Lung microvascular endothelial cell (primary cell): ENCODE data around the gene SREBF2. TPM values are rescaled to one million over a fixed set of nuclear protein-coding genes. Genes with fewer than 3 reads are reported as not detected.
"Not testable (repeated sequence)": the region's sequence is repeated elsewhere in the genome, so short reads cannot be mapped to it uniquely, and the experiment has no call there.

Experiments
- DNase-seq, 2 donors: peaks; one replicate each; pipeline versions ENCODE4 v3.0.0 to v3.0.0-alpha.2; 2010; ENCODE audit warnings: low read depth in 2 of 2
- total RNA-seq: library from RNA; depleted of rRNA; stranded (reverse); fragments of >200 nt; gene quantifications from 2 replicates; pipeline ENCODE4 v1.2.1, GENCODE V29; 2014

The SREBF2 gene
- total RNA-seq, 1 donor from 2014 or later = 47.2 TPM

DNA sequence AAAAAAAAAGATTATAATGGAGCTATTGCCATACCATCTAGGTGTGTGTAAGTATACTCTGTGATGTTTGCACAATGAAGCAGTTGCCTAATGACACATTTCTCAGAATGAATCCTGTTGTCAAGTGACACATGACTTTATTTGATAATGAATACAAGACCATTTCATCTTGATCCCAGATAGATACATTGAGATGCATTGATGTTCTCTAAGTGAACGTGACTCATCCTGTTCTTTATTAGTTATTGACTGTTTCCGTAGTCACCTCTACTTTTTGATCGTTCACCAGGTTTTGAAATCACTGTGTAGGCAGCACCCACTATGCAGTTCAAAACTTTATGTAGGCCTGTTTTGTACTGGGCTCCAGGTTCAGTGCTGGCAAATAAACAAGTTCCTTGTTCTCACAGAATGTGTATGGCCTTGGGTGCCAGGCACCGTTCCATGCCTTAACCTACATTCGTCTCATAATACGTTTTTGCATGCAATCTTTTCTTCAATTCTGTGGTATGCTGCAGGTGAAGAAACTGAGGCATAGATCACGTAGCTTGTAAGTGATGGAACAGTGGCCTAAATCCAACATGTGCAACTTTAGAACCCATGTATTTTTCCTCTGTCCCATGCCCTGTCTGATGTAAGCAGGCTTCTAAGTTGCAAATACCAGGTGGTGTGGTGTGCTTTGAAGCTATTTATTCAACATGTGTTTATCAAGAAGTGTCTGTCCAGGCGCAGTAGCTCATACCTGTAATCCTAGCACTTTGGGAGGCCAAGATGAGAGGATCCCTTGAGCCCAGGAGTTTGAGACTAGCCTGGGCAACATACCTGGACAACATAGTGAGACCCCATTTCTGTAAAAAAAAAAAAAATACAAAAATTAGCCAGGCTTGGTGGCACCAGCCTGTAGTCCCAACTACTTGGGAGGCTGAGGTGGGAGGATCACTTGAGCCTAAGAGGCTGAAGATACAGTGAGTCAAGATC lies 10.4 kb downstream of the SREBF2 start:
- DNase-seq = no peak

DNA sequence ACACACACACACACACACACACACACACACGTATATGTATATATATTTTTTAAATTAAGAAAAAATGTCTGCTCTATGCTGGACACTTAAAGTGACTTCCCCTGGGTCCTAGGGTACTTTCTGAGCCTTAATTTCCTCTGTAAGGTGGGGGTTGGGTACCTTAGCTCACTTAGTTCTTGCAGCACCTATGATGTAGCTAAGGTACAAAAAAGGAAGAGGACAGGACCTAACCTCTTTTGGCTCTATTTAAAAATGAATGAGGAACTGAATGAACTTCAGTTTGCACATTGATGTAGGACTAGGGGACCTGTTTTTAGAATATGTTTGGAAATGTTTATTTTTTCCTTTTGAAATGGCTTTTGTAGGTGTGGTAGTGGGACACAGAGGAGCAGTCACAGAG lies 11.1 kb downstream of the SREBF2 start:
- DNase-seq = no peak

DNA sequence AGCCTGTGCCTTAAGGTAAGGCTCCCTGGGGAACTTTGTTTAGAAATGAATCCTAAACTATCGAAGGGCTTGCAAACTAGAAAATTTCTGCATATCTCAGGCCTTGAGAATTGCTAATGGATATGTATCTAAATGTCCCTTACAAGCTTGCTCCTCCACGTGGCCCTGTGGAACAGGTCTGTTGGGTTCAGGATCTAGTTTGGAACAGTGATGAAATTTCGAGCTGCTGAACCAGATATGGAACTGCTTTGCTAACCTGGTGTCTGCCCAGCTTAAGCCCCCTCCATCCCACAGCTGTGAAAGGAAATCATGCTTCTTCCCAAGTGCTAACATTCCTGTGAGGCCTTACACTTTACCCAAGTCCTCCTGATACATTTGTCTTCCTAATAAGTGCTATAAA lies 11.6 kb downstream of the SREBF2 start:
- DNase-seq = no peak

DNA sequence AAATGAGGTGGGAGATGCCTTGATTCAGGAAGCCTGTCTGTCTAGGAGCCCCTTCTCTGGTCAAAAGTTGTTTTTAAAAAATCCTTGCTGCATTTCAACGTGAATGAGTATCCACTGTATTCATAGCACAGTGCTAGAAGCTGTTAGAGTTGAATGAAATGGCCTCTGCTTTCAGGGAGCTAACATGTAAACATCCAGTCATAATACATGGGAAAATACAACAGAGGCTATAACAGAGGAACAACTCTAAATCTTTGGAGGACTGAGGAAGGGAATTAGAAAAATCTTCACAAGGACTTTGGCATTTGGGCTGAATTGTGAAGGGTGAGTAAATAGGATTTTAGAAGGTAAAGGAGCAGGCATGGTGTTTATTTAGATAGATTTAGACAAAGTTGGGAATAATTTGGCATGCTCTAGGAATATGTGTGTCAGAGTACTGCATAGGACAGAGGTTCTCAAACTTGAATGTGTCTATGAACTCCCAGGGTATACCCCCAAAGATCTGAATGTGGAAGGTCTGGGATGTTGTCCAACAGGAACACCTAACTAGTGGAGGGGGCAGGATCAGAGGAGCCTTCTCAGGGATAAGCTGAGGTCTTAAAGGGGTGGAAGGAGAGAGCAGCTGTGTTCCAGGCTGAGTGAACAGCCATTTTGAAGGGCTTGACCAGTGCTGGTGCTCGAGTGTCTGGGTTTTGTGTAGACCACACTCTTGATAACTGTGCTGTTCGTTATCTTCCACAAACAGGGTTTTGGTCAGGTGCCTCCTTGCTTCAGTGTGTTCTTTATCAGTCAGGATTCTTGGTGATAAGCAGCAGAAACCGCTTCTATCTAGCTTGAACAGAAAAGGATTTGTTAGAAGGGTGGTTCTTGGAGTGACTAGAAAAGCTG lies 12.7 kb downstream of the SREBF2 start:
- DNase-seq = no peak

DNA sequence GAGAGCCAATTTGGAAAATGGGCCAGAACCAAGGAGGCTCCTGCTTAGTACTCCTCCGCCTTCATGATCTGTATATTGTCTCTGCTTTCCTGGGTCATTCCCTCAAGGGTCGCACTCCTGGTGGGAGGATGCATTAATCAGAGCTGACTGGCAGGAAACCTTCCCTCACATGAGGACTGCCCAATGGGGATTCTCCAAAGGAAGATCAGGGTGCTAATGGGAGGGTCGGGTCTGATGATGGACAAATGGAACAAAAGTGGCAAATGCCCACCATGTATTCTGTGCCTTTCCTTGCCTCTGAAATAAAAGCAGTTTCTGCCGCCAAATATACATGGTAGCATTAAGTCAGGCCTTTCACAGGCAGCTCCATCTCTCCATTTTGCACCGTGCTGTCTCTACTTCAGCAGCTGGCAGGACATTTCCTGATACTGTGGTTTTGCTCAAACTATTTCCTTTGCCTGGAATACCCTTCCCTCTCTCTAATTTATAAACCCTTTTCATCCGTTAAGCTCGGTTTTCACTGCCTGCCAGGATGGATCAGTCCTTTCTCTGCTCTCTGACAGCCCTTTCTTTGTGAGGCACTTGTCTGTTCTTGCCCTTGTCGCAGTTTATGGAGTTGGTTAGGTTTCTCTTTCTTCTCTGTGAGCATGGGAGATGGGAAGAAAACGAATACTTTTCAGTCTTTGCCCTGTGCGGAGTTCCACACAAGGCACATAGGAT lies 13.5 kb downstream of the SREBF2 start:
- DNase-seq = no peak

DNA sequence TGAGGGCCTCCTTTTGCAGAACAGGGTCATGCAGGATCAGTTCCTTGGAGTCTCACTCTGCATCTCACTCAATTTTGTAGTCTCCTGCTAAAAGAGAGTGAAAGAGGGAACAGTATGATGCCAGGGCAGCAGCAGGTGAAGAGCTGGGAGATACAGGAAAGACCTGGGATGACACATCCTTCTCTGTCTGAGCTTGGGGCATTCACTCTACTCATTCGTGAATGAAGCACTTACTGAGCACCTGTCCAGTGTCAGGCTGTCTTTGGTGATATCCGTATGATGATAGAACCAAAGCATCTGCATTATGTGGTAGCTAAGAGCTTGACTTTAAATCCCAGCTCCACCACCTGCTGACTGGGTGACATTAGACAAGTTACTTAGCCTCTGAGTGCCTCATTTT lies 14.4 kb downstream of the SREBF2 start:
- no peak for DNase-seq

DNA sequence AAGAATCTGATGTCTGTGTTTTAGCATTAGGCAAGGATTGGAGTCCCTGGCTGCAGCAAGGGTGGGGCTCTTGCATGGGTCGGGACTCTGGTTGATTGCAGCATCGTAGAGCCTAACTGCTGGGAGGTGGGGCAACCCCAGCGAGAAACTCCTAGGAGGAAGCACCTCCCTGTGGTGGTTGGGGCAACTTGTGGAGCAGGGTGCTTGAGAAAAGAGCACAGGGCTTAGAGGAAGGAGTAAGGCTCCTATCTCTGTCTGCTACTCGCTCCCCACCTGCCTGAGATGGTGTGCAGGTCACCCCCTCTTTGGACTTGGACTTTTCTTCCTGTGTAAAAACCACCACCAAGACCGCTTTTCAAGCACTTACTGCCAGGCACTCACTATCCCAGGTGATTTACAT lies 15.6 kb downstream of the SREBF2 start:
- DNase-seq = no peak

DNA sequence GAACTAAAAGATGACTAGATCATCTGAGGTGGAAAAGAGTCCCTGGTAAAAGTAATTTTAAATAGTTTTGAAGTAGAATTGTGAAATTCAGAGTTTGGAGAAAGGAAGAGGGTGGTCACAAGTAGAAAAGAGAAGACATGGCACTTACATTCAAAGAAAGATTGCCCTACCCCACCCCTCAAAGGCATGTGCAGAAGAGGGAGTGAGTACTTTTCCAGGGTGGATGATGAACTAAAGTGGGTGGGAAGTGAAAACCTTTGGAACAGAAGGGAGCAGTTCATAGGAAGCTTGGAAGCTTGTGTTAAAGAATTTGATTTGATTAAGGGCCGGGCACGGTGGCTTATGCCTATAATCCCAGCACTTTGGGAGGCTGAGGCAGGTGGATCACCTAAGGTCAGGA lies 23.6 kb downstream of the SREBF2 start:
- DNase-seq = no peak

DNA sequence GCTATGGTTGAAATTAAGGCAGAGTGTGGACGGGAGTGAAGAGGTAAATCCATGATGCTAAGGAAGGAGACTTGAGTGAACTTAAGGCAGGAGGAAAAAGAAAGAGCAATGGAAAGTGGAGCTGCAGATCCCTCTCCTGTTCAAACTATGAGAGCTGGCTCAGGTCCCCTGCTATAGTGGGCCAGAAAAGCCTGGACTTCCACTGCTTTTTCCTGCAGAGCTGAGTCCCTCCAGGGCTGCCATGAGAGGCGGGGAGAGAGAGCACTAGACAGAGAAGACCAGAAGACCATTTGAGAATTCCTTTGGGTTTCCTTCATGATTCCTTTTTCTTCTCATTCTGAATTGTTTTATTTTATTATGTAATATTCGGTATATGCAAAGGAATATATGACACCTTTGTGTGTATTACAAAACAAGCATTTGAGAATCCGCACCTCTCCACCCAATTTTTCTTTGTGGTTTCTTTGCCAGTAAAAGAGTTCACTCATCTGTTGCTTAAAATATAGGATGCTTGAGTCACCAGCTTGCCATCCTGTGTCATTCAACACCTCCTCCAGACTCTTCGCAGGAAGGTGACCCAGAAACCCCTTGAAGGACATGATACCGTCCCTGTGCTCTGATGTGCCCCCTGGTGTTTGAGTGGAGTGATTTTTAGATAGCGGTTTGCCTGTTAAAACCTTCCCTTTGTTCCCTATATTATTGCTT lies 24.4 kb downstream of the SREBF2 start:
- DNase-seq = peak; percentile 65 to 72

DNA sequence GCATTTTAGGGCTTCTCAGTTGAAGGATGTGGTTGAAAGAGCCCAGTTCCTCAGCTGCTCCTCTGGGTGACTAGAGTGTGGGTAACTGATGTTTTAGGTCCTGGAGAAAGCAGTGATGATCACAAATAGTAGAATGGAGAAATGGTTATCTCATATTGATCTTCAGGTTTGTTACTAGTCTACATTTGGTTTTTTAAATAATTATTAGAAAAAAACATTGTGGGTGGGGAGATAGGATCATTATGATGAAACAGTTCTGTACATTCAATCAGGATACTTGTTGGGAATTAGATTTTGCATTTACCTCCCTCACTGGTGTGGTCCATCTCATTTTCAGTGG lies 24.9 kb downstream of the SREBF2 start:
- DNase-seq = no peak

DNA sequence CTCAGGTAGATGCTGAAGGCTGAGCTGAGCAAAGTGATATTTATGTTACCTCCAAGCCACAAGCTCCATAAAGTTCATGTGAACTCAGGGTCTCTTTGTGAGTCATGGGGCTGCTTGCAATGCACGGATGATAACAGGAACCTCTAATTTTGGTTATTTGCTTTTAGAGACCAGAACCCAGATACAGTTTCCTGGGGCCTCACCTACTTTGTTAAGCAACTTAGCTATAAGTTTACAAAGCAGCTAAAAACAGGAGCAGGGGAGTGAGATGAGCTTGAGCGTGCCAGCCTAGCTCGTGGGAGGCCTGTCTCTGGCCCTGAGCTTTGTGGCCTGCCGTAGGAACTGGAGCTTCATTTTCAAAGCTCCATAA lies 29.2 kb downstream of the SREBF2 start:
- peak in 1 of 2 donors; percentile 12 for DNase-seq

DNA sequence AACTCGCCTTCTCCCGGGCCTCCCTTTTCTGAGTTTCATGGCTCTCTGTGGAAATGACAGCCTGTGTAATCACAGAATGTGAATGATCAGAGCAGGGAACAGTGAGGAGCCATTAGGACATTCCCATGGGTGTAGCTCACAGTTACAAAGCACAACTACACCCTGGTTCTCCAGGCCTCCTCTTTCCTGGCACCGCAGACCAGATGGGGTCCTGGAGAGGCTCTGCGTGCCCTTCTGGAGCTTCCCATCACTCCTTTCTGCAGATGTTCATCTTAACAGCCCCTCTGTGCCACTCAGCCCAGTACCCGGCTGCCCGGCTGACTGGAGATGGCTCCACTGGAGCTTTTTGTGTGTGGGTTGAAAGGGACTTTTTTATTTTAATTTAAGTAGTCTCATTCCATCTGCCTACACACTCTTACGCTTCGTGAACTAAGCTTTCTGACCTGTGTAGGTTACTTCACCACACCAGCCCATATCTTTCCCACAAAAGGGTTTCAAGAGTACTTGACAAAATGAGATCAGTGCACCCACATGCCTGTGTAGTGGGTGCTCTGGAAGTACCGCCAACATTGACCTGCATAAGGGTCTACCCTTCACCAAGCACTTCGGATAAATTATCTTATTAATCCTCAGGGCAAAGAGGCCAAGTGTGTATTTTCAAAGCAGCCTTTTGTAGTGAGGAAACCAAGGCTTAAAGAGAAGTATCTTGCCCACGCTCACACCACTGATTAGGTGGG lies 29.8 kb downstream of the SREBF2 start:
- no peak for DNase-seq

DNA sequence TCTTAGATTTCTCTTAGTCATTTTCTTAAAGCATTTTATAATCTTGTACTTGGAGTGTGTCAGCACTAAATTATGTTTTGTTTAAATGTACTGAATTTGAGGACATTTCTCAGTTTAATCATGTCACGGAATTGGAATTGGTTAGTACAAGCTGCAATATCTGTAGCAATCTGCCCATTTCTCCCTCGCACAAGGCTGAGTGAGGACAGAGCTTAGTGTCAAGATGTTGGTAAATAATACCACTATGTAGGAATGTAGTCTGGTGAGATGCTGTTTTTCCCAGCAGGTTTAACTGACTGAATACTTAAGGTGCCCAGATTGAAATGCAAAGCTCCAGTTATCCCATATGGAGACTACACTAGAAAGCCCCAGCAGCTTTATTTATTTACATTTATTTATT lies 30.6 kb downstream of the SREBF2 start:
- no peak for DNase-seq

DNA sequence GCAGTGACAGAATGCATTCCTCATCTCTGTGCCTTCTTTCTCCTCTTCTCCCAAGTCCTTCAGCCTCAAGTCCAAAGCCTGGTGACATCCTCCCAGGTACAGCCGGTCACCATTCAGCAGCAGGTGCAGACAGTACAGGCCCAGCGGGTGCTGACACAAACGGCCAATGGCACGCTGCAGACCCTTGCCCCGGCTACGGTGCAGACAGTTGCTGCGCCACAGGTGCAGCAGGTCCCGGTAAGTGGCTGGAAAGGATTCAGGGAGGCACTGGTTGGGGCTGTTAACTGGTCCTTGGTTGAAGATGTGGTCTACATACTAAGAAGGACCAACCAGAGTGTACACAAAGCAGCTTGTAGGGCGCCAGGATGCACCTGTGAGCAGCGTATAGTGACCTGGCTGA lies 35.7 kb downstream of the SREBF2 start:
- no peak for DNase-seq

DNA sequence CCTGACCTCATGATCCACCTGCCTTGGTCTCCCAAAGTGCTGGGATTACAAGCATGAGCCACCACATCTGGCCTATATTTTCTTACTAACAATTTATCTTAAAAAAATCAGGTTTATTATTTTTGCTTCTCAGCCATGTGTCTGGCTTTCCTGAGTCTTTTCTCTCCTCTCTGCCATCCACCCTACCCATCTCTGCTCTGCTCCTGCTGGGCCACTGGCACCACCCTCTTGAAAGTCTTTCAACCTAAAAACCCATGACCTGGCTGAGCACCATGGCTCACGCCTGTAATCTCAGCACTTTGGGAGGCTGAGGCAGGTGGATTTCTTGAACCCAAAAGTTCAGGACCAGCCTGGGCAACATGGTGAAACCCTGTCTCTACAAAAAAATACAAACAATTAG lies 37.2 kb downstream of the SREBF2 start:
- not testable (repeated sequence) for DNase-seq

DNA sequence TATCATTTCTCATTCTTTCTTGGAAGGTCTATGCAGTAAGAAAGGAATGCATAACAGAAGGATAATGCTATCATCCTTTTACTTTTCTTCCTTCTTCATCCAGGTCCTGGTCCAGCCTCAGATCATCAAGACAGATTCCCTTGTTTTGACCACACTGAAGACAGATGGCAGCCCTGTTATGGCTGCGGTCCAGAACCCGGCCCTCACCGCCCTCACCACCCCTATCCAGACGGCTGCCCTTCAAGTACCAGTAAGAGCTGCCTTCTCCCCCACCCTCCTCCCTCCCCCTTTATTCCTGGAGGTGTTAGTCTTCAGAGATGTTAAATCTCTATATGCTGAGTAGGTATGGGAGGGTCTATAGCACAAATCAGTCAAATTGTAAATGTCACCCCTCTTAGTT lies 37.9 kb downstream of the SREBF2 start:
- DNase-seq = no peak

DNA sequence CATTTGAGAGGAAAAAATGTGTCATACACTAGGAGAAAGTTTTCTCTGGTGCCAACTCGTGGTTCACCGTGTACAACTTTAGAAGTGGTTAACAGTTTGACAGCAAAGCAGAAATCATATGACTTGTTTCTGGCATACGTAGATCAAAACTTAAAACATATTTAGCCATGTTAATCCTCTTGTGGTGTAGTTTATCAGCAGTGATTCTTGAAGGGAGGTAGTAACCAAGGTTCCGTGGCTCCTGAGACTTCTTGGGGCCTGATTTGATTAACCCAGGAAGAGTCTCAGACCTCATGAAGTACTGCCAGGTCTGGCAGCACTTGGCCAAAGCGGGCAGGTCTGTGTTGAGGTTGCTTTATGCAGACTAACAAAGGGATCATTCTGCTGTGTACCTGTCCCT lies 40.5 kb downstream of the SREBF2 start:
- DNase-seq = no peak

DNA sequence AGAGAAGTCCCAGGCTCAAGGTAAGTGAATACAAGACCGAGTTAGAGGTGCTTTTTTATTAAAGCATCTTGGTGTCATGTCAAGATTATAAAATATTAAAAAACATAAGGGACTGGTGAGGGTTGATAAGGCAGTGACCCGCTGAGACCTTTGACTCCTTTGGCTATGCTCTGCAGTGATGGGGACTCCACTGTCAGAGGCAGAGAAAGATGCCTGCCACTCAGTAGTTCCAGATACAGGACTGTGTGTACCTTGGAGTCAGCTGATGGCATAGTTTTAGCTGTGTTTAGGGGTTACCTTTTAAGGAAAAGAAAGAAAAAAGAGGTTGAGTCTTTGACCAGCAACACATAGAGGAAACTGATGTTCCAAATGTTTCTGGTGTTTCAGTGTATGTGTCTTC lies 41.2 kb downstream of the SREBF2 start:
- DNase-seq = no peak

DNA sequence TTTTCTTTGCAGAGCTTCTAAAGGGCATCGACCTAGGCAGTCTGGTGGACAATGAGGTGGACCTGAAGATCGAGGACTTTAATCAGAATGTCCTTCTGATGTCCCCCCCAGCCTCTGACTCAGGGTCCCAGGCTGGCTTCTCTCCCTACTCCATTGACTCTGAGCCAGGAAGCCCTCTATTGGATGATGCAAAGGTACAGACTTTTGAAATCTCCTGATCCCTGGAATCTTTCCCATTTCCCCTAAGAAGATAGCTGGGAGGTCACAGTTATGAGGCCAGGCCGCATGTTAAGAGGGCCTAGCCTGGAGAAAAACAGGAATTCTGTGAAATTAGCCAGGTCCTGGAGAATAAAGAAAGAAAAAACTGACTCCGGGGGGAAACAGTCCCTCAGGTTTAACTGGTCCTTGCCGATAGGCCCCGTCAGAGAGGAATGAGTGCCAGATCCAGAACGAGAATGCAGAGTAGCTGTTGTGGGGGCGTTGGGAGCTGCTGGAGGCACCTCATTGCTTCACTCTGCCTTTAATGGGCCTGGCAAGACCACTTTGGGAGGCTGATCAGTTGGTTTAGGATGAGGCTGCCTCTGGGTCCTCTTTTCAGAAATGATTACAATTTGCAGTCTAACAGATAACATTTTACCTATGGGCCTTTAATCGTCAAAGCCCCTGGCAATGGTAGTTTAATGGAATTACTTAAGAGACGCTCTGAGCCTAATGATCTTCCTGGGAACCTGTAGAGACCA lies 42.8 kb downstream of the SREBF2 start:
- no peak for DNase-seq

DNA sequence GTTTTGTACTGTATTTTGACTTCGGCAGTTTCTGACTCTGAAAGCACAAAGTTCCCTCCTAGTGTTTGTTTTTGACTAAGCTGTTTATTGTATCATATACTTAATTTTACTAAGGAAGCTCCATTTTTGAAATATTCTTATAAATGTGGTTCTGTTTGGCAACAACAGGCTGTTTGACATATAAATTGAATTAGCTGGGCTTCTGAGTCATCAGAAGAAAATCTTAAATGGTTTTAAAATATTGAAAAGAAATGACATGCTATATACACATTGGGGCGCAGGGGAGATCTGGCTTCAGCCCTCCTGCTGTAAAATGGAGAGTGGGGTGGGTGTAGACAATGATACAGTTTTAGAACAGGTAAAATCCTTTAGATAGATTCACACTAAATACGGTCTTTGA lies 43.4 kb downstream of the SREBF2 start:
- DNase-seq = no peak
